GM12878 (cell line): ENCODE data around the gene BHLHA15. TPM values are rescaled to one million over a fixed set of nuclear protein-coding genes. Genes with fewer than 3 reads are reported as not detected.

ENCODE experiments used
- ATAC-seq: fragments of 200-7000 bp; cut with Tn5 transposase; 3 replicates; pipeline ENCODE4 v1.9.1; 2020; ENCODE audit warnings: mild to moderate bottlenecking, moderate library complexity
- BruUV-seq: library from RNA; stranded (reverse); fragments of 400-500 nt; replicated peaks from 2 replicates; lab custom pipeline; 2021; lab: Mats Ljungman, UMichigan
- CTCF ChIA-PET: fragments of 300-600 bp; sonication (Branson Sonifier 250); formaldehyde crosslinking; extraction: SDS; loops from one replicate; lab custom pipeline; 2021; ENCODE audit warnings: inconsistent platforms; lab: Yijun Ruan, JAX
- POLR2A ChIA-PET: fragments of 350-600 bp; formaldehyde crosslinking; extraction: SDS; loops from one replicate; lab custom pipeline; 2021; ENCODE audit warnings: inconsistent platforms; lab: Charles Lee
- RAD21 ChIA-PET: fragments of 300-600 bp; sonication (Branson Sonifier 250); formaldehyde crosslinking; loops from one replicate; lab custom pipeline; 2023; ENCODE audit warnings: antibody characterized with exemption; ENCODE audit not compliant: unreplicated experiment; lab: Charles Lee
- SMC1A ChIA-PET: fragments of 300-600 bp; sonication (Branson Sonifier 250); formaldehyde crosslinking; loops from one replicate; lab custom pipeline; 2023; ENCODE audit not compliant: unreplicated experiment, uncharacterized antibody; lab: Charles Lee
- DNase-seq: peaks from one replicate; pipeline ENCODE4 v3.0.0-alpha.2; 2011; ENCODE audit warnings: low read depth, low spot score
- FAIRE-seq: peaks from 3 replicates; lab custom pipeline; 2011; peaks lifted over from hg19 to GRCh38; lab: Jason Lieb, UNC
- H2AFZ ChIP-seq: 2 replicates; pipeline ENCODE4 v1.6.0; 2011; ENCODE audit warnings: low read depth, low read length, control low read depth; ENCODE audit not compliant: control insufficient read depth
- H3K27ac ChIP-seq: 2 replicates; pipeline ENCODE4 v1.5.1; 2011; ENCODE audit warnings: control low read depth; ENCODE audit not compliant: control insufficient read depth, insufficient read depth
- H3K27me3 ChIP-seq, 2 experiments: replicated peaks in 1 of 2; 2 replicates each; pipeline versions ENCODE4 v1.6.0 to v1.6.1; 2011; ENCODE audit warnings: low read length in 1 of 2; ENCODE audit not compliant: control insufficient read depth in 2 of 2, insufficient read depth in 2 of 2
- H3K36me3 ChIP-seq, 2 experiments: 2 replicates each; pipeline ENCODE4 v1.5.1; 2011; ENCODE audit warnings: low read length in 1 of 2; ENCODE audit not compliant: control insufficient read depth in 2 of 2, insufficient read depth in 2 of 2
- H3K4me1 ChIP-seq: 2 replicates; pipeline ENCODE4 v1.6.1; 2011; ENCODE audit warnings: mild to moderate bottlenecking, low read length, moderate library complexity, mixed read lengths; ENCODE audit not compliant: control insufficient read depth, insufficient read depth
- H3K4me2 ChIP-seq: 2 replicates; pipeline ENCODE4 v1.6.0; 2011; ENCODE audit warnings: control low read depth; ENCODE audit not compliant: control insufficient read depth, insufficient read depth
- H3K4me3 ChIP-seq: fragments of 200-600 bp; sonication (generic); 2 replicates; pipeline ENCODE4 v1.5.1; 2016
- H3K79me2 ChIP-seq: 2 replicates; pipeline ENCODE4 v1.6.0; 2011; ENCODE audit warnings: low read length; ENCODE audit not compliant: control insufficient read depth, insufficient read depth
- H3K9ac ChIP-seq: 2 replicates; pipeline ENCODE4 v1.8.0; 2011; ENCODE audit warnings: low read length, control low read depth, mixed read lengths; ENCODE audit not compliant: control insufficient read depth, insufficient read depth
- H3K9me3 ChIP-seq: replicated peaks from 3 replicates; pipeline ENCODE4 v1.5.1; 2011; ENCODE audit warnings: mild to moderate bottlenecking, low read length; ENCODE audit not compliant: control insufficient read depth, insufficient read depth
- H4K20me1 ChIP-seq: 2 replicates; pipeline ENCODE4 v1.6.0; 2011; ENCODE audit not compliant: control insufficient read depth, insufficient read depth
- CREM ChIP-seq: IDR thresholded peaks from 2 replicates; pipeline ENCODE4 v1.6.1; 2014; ENCODE audit warnings: antibody characterized with exemption, low read depth
- EP300 ChIP-seq, 2 experiments: fragments of 150-350 bp in 1 of 2; IDR thresholded peaks; 2 replicates each; pipeline ENCODE4 v1.6.1; 2011 to 2012; ENCODE audit warnings: low read depth in 2 of 2, low read length in 2 of 2, borderline replicate concordance in 1 of 2, improper control_type of control experiment in 1 of 2, inconsistent platforms in 1 of 2; ENCODE audit not compliant: control insufficient read depth in 1 of 2
- EZH2 ChIP-seq: IDR thresholded peaks from 2 replicates; pipeline ENCODE4 v1.6.1; 2012; ENCODE audit warnings: low read depth, mild to moderate bottlenecking, control low read depth, inconsistent platforms, low read length, borderline replicate concordance; ENCODE audit not compliant: control insufficient read depth
- FOXM1 ChIP-seq: IDR thresholded peaks from 2 replicates; pipeline ENCODE4 v1.6.1; 2012; ENCODE audit warnings: low read depth, mild to moderate bottlenecking, inconsistent platforms, low read length, moderate library complexity
- GABPA ChIP-seq: IDR thresholded peaks from 2 replicates; pipeline ENCODE4 v1.6.1; 2014; ENCODE audit warnings: antibody characterized with exemption, low read depth, mild to moderate bottlenecking, inconsistent platforms
- LARP7 ChIP-seq: fragments of 450-650 bp; IDR thresholded peaks from 2 replicates; pipeline ENCODE4 v1.6.1; 2017; ENCODE audit warnings: mild to moderate bottlenecking
- MEF2B ChIP-seq: fragments of 450-650 bp; IDR thresholded peaks from 2 replicates; pipeline ENCODE4 v1.6.1; 2018; ENCODE audit warnings: mild to moderate bottlenecking, moderate library complexity; ENCODE audit not compliant: partially characterized antibody, poor library complexity, severe bottlenecking
- NR2C2 ChIP-seq: IDR thresholded peaks from 2 replicates; pipeline ENCODE4 v1.6.1; 2011; ENCODE audit warnings: borderline replicate concordance, low read depth; ENCODE audit not compliant: control insufficient read depth, insufficient read length
- PAX5 ChIP-seq: IDR thresholded peaks from 2 replicates; pipeline ENCODE4 v1.6.1; 2011; ENCODE audit warnings: low read depth, low read length, borderline replicate concordance
- POLR2AphosphoS5 ChIP-seq: IDR thresholded peaks from 2 replicates; pipeline ENCODE4 v1.6.1; 2011; ENCODE audit warnings: mild to moderate bottlenecking, low read length, inconsistent platforms
- RB1 ChIP-seq: fragments of 450-650 bp; formaldehyde crosslinking; IDR thresholded peaks from 2 replicates; pipeline ENCODE4 v1.6.1; 2017; ENCODE audit warnings: mild to moderate bottlenecking, borderline replicate concordance
- SMAD5 ChIP-seq: IDR thresholded peaks from 2 replicates; pipeline ENCODE4 v1.6.1; 2016; ENCODE audit warnings: antibody characterized with exemption, low read depth
- ZNF24 ChIP-seq: fragments of 450-650 bp; IDR thresholded peaks from 2 replicates; pipeline ENCODE4 v1.6.1; 2017; ENCODE audit warnings: antibody characterized with exemption, mild to moderate bottlenecking
- ZNF384 ChIP-seq: IDR thresholded peaks from 2 replicates; pipeline ENCODE4 v1.6.1; 2012; ENCODE audit warnings: low read depth, mild to moderate bottlenecking, low read length, improper control_type of control experiment, borderline replicate concordance
- whole genome bisulfite sequencing: methylation state at CpG from one replicate; pipeline ENCODE4 v1.1.6; 2016; ENCODE audit warnings: low lambda C conversion rate; ENCODE audit not compliant: insufficient replicate concordance, insufficient coverage; ENCODE audit errors: missing lambda C conversion rate; 5-methylcytosine and 5-hydroxymethylcytosine counted together
- in situ Hi-C: fragments of 300-500 bp; cut with MboI; formaldehyde crosslinking; loops from 9 replicates; pipeline ENCODE4 v1.14.3; 2018; ENCODE audit warnings: mixed read lengths
- intact Hi-C: fragments of 100-400 bp; cut with micrococcal nuclease; formaldehyde crosslinking; loops from one replicate; pipeline ENCODE4 v1.14.2; 2022; ENCODE audit not compliant: unreplicated experiment
- polyA plus RNA-seq, 11 experiments: library from polyadenylated mRNA; depleted of rRNA in 4 of 11; unstranded in 6 of 11; stranded (reverse) in 5 of 11; fragments of >200 nt; fragmentation: Nextera tagmentation in 4 of 11; fragmentation: Illumina TruSeq in 1 of 11; extraction: Ambion mirVana in 4 of 11; extraction: Trizol in 1 of 11; gene quantifications; 1 replicate in 1 of 11; 2 replicates in 10 of 11; pipeline versions ENCODE4 v1.2.1 to v1.2.3, GENCODE V29; 2011 to 2016; ENCODE audit warnings: inconsistent platforms in 2 of 11, missing spikeins in 2 of 11, low read depth in 1 of 11
- total RNA-seq, 4 experiments: library from RNA; depleted of rRNA in 3 of 4; stranded (reverse); fragments of >200 nt in 3 of 4; fragmentation: Illumina TruSeq in 1 of 4; extraction: Trizol in 1 of 4; gene quantifications; 2 replicates each; pipeline versions ENCODE4 v1.2.1 to v1.2.3, GENCODE V29; 2013 to 2021
- TF ChIP-seq, protein P1 (sequence below): fragments of 450-650 bp; IDR thresholded peaks from 2 replicates; pipeline ENCODE4 v1.6.1; 2018; ENCODE audit warnings: mild to moderate bottlenecking, low read depth, moderate library complexity; ENCODE audit not compliant: partially characterized antibody
- TF ChIP-seq, protein P2 (sequence below): IDR thresholded peaks from 2 replicates; pipeline ENCODE4 v1.6.1; 2011; ENCODE audit warnings: borderline replicate concordance, low read depth, mild to moderate bottlenecking, moderate library complexity, low read length; ENCODE audit not compliant: insufficient read depth, poor library complexity, severe bottlenecking
- TF ChIP-seq, protein P3 (sequence below): fragments of 150-350 bp; IDR thresholded peaks from 2 replicates; pipeline ENCODE4 v1.6.1; 2014; ENCODE audit warnings: mild to moderate bottlenecking, low read depth, low read length

BHLHA15 gene
- total and polyA plus RNA-seq, 10 of the 15 experiments (the other 5 are each of a cell fraction or from before 2014, with no cell fraction given): 0.54 to 4.2 (median 2.5) TPM; not detected in 4

DNA sequence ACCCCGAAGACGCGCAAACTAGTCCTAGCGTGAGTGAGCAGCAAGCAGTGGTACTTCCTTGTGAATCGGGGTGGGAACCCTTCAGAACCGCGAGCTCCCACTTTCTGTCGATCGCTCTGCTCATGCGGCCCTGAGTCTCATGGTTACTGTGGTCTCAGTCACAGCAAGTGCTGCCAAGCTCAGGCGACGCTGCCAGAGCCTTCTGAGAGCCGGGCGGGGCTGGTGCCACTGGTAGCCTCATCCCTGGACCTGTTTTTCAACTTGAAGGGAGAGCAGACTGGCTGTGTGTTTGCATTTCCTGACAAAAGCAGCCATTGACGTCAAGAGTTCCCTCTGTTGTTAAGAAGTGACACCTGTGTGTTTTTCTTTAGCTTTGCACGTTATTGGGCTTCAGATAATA is 32.9 kb upstream of the BHLHA15 start:
- ChIA-PET POLR2A (no interaction called here), RAD21 (interaction anchor here (1.6 kb wide), 1 partner anchor 9 kb away, joined by 5 read pairs; no protein-coding TSS in a partner anchor), SMC1A (interaction anchor here (0.5 to 1.6 kb wide), 2 partner anchors 10 to 17 kb away, joined by 3 to 5 read pairs; no protein-coding TSS in a partner anchor)
- Histone ChIP-seq H3K9me3 (no peaks in the 10 kb centered on the region), H2AFZ (no peak overlapping the region), H3K4me1 (no peaks in the 10 kb centered on the region), H3K4me2 (no peak overlapping the region)
- in situ Hi-C loops: no loop called here
- TF ChIP-seq EP300 (IDR thresholded peaks at IDR 0.05; ENCODE audit: borderline replicate concordance in 1 of 2, control insufficient read depth in 1 of 2, low read depth in 2 of 2, low read length in 2 of 2) (no peak), FOXM1 (no peak), EZH2 (no peak), GABPA (no peak), LARP7 (no peak), ZNF384 (no peak), SMAD5 (no peak), RB1 (no peak), PAX5 (no peak), NR2C2 (no peak), MEF2B (no peak), ZNF24 (no peak), POLR2AphosphoS5 (no peak), CREM (no peak)
- TF ChIP-seq, protein P1, sequence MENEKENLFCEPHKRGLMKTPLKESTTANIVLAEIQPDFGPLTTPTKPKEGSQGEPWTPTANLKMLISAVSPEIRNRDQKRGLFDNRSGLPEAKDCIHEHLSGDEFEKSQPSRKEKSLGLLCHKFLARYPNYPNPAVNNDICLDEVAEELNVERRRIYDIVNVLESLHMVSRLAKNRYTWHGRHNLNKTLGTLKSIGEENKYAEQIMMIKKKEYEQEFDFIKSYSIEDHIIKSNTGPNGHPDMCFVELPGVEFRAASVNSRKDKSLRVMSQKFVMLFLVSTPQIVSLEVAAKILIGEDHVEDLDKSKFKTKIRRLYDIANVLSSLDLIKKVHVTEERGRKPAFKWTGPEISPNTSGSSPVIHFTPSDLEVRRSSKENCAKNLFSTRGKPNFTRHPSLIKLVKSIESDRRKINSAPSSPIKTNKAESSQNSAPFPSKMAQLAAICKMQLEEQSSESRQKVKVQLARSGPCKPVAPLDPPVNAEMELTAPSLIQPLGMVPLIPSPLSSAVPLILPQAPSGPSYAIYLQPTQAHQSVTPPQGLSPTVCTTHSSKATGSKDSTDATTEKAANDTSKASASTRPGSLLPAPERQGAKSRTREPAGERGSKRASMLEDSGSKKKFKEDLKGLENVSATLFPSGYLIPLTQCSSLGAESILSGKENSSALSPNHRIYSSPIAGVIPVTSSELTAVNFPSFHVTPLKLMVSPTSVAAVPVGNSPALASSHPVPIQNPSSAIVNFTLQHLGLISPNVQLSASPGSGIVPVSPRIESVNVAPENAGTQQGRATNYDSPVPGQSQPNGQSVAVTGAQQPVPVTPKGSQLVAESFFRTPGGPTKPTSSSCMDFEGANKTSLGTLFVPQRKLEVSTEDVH: no peak
- TF ChIP-seq, protein P2, sequence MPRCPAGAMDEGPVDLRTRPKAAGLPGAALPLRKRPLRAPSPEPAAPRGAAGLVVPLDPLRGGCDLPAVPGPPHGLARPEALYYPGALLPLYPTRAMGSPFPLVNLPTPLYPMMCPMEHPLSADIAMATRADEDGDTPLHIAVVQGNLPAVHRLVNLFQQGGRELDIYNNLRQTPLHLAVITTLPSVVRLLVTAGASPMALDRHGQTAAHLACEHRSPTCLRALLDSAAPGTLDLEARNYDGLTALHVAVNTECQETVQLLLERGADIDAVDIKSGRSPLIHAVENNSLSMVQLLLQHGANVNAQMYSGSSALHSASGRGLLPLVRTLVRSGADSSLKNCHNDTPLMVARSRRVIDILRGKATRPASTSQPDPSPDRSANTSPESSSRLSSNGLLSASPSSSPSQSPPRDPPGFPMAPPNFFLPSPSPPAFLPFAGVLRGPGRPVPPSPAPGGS: no peak
- TF ChIP-seq, protein P3, sequence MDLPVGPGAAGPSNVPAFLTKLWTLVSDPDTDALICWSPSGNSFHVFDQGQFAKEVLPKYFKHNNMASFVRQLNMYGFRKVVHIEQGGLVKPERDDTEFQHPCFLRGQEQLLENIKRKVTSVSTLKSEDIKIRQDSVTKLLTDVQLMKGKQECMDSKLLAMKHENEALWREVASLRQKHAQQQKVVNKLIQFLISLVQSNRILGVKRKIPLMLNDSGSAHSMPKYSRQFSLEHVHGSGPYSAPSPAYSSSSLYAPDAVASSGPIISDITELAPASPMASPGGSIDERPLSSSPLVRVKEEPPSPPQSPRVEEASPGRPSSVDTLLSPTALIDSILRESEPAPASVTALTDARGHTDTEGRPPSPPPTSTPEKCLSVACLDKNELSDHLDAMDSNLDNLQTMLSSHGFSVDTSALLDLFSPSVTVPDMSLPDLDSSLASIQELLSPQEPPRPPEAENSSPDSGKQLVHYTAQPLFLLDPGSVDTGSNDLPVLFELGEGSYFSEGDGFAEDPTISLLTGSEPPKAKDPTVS: no peak
- TF ChIP-seq, all 136 proteins: peak for 0
- no peak overlapping the region for H3K9ac ChIP-seq
- no peak overlapping the region for H3K4me3 ChIP-seq
- WGBS: 96% methylated on average over 16 of the region's 16 CpGs
- no peaks in the 10 kb centered on the region for H4K20me1 ChIP-seq
- CTCF ChIA-PET: interaction anchor here (1.5 to 4.5 kb wide), 3 partner anchors 10 to 157 kb away, joined by 3 to 31 read pairs (median 12); no protein-coding TSS in a partner anchor
- no peaks in the 10 kb centered on the region for H3K79me2 ChIP-seq
- BruUV-seq: no TSS peak
- H3K27me3 ChIP-seq: no peaks in the 10 kb centered on the region
- intact Hi-C loops: no loop called here
- no peak for FAIRE-seq
- no peak for ATAC-seq
- no peak overlapping the region for H3K27ac ChIP-seq
- no peaks in the 10 kb centered on the region; a peak in 2 of 4 replicates for H3K36me3 ChIP-seq
- no peak for DNase-seq
